PC-3 (cell line): ENCODE results near the gene MRFAP1.

Experiments used
- EZH2 ChIP-seq: fragments of 300-600 bp; sonication (generic); IDR thresholded peaks from one replicate; pipeline ENCODE4 v1.6.1; 2017; ENCODE audit warnings: antibody characterized with exemption, mild to moderate bottlenecking, low read length; ENCODE audit not compliant: unreplicated experiment
- EZH2phosphoT487 ChIP-seq: fragments of 300-600 bp; sonication (generic); IDR thresholded peaks from 2 replicates; pipeline ENCODE4 v1.6.1; 2018; ENCODE audit warnings: mild to moderate bottlenecking, antibody characterized with exemption, low read length, borderline replicate concordance
- TF ChIP-seq, protein P1 (sequence below): fragments of 300-600 bp; sonication (generic); conservative IDR thresholded peaks from 2 replicates; pipeline ENCODE4 v1.5.1; 2017; ENCODE audit warnings: antibody characterized with exemption, low read depth, mild to moderate bottlenecking, low read length

DNA sequence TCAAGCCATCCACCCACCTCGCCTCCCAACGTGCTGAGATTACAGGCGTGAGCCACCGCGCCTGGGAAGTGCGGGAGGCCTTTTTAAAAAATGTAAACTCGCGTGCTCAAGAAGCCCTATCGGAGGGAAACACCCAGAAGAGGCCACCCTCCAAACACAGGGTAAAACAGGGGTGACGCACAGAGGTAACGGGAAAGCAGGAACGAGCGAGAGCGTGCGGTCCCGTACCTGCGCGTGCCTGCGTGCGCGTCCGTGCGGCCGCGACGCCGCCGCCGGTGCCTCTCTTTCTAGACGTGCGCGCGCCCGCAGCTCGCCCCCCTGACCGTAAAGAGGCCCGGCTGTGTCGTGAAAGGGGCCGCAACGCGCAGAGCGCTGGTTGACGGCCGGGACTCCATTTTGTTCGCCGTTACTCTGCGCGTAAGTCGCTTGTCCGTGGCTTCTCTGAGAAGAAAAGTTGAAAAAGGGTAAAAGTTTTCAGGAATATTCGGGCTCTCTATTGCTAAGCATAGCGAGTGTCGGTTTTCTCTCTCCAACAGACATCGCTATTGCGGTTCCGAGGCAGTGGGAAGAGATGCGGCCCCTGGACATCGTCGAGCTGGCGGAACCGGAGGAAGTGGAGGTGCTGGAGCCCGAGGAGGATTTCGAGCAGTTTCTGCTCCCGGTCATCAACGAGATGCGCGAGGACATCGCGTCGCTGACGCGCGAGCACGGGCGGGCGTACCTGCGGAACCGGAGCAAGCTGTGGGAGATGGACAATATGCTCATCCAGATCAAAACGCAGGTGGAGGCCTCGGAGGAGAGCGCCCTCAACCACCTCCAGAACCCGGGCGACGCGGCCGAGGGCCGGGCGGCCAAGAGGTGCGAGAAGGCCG, at the start of gene MRFAP1:
- TF ChIP-seq, protein P1, sequence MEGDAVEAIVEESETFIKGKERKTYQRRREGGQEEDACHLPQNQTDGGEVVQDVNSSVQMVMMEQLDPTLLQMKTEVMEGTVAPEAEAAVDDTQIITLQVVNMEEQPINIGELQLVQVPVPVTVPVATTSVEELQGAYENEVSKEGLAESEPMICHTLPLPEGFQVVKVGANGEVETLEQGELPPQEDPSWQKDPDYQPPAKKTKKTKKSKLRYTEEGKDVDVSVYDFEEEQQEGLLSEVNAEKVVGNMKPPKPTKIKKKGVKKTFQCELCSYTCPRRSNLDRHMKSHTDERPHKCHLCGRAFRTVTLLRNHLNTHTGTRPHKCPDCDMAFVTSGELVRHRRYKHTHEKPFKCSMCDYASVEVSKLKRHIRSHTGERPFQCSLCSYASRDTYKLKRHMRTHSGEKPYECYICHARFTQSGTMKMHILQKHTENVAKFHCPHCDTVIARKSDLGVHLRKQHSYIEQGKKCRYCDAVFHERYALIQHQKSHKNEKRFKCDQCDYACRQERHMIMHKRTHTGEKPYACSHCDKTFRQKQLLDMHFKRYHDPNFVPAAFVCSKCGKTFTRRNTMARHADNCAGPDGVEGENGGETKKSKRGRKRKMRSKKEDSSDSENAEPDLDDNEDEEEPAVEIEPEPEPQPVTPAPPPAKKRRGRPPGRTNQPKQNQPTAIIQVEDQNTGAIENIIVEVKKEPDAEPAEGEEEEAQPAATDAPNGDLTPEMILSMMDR, result no peak
- TF ChIP-seq EZH2phosphoT487 (no peak), EZH2 (no peak)
